ENCODE measurements around the gene CNN2. TPM values are rescaled to one million over a fixed set of nuclear protein-coding genes. Genes with fewer than 3 reads are reported as not detected.
A peak's percentile ranks its signal among the peaks of the same experiment; 100 is the strongest.
"Not testable (repeated sequence)": the region's sequence is repeated elsewhere in the genome, so short reads cannot be mapped to it uniquely, and the experiment has no call there.

CNN2 gene
- total and polyA plus RNA-seq, 4 donors: 26.3 to 43.4 (median 38.0) TPM

- WGBS (ENCODE audit: insufficient coverage): 70% methylated on average over 24 of the region's 24 CpGs
- Histone ChIP-seq H3K4me1 (ENCODE audit: control insufficient read depth, insufficient read depth, low read length) (peaks cover 61% of the 10 kb centered on the region), H3K9me3 (ENCODE audit: control insufficient read depth, insufficient read depth, low read length) (no peaks in the 10 kb centered on the region), H3K4me3 (ENCODE audit: low read depth, low read length) (no peak overlapping the region), H3K27me3 (ENCODE audit: control insufficient read depth, insufficient read depth, low read length) (no peaks in the 10 kb centered on the region), H3K36me3 (ENCODE audit: control insufficient read depth, insufficient read depth, low read length) (peaks cover 75% of the 10 kb centered on the region), H3K27ac (ENCODE audit: low read depth, low read length) (no peak overlapping the region)
- no peak for DNase-seq (ENCODE audit: low read depth in 4 of 6, low spot score in 6 of 6)
Measured at GRCh38 chr19:1017115-1017905, 9.1 kb upstream of the CNN2 start.

- Histone ChIP-seq H3K27me3 (ENCODE audit: control insufficient read depth, insufficient read depth, low read length) (no peaks in the 10 kb centered on the region), H3K4me3 (ENCODE audit: low read depth, low read length) (no peak overlapping the region), H3K4me1 (ENCODE audit: control insufficient read depth, insufficient read depth, low read length) (peaks cover 61% of the 10 kb centered on the region), H3K36me3 (ENCODE audit: control insufficient read depth, insufficient read depth, low read length) (peaks cover 69% of the 10 kb centered on the region), H3K27ac (ENCODE audit: low read depth, low read length) (no peak overlapping the region), H3K9me3 (ENCODE audit: control insufficient read depth, insufficient read depth, low read length) (no peaks in the 10 kb centered on the region)
- 93% methylated on average over 7 of the region's 9 CpGs for WGBS (ENCODE audit: insufficient coverage)
- DNase-seq (ENCODE audit: low read depth in 4 of 6, low spot score in 6 of 6): no peak
Measured at GRCh38 chr19:1017906-1018305, 8.5 kb upstream of the CNN2 start.

GRCh38 chr19:1018393-1018792 is 8.0 kb upstream of the CNN2 start:
- no peaks in the 10 kb centered on the region for H3K27me3 ChIP-seq (ENCODE audit: control insufficient read depth, insufficient read depth, low read length)
- H3K4me1 ChIP-seq (ENCODE audit: control insufficient read depth, insufficient read depth, low read length): peaks cover 61% of the 10 kb centered on the region
- no peak overlapping the region for H3K27ac ChIP-seq (ENCODE audit: low read depth, low read length)
- DNase-seq (ENCODE audit: low read depth in 4 of 6, low spot score in 6 of 6): no peak
- no peak overlapping the region for H3K4me3 ChIP-seq (ENCODE audit: low read depth, low read length)
- no peaks in the 10 kb centered on the region for H3K9me3 ChIP-seq (ENCODE audit: control insufficient read depth, insufficient read depth, low read length)
- peaks cover 64% of the 10 kb centered on the region for H3K36me3 ChIP-seq (ENCODE audit: control insufficient read depth, insufficient read depth, low read length)
- WGBS (ENCODE audit: insufficient coverage): 83% methylated on average over 3 of the region's 5 CpGs

GRCh38 chr19:1018932-1019615 is 7.3 kb upstream of the CNN2 start:
- no peak overlapping the region for H3K27ac ChIP-seq (ENCODE audit: low read depth, low read length)
- WGBS (ENCODE audit: insufficient coverage): 71% methylated on average over 15 of the region's 17 CpGs
- peaks cover 61% of the 10 kb centered on the region for H3K4me1 ChIP-seq (ENCODE audit: control insufficient read depth, insufficient read depth, low read length)
- no peak overlapping the region for H3K4me3 ChIP-seq (ENCODE audit: low read depth, low read length)
- no peaks in the 10 kb centered on the region for H3K9me3 ChIP-seq (ENCODE audit: control insufficient read depth, insufficient read depth, low read length)
- H3K27me3 ChIP-seq (ENCODE audit: control insufficient read depth, insufficient read depth, low read length): no peaks in the 10 kb centered on the region
- H3K36me3 ChIP-seq (ENCODE audit: control insufficient read depth, insufficient read depth, low read length): peaks cover 58% of the 10 kb centered on the region
- no peak for DNase-seq (ENCODE audit: low read depth in 4 of 6, low spot score in 6 of 6)

GRCh38 chr19:1019616-1019961 is 6.8 kb upstream of the CNN2 start:
- Histone ChIP-seq H3K27ac (ENCODE audit: low read depth, low read length) (no peak overlapping the region), H3K4me1 (ENCODE audit: control insufficient read depth, insufficient read depth, low read length) (peaks cover 61% of the 10 kb centered on the region), H3K4me3 (ENCODE audit: low read depth, low read length) (peak overlapping the region; percentile 83), H3K36me3 (ENCODE audit: control insufficient read depth, insufficient read depth, low read length) (peaks cover 52% of the 10 kb centered on the region), H3K27me3 (ENCODE audit: control insufficient read depth, insufficient read depth, low read length) (no peaks in the 10 kb centered on the region), H3K9me3 (ENCODE audit: control insufficient read depth, insufficient read depth, low read length) (no peaks in the 10 kb centered on the region)
- DNase-seq (ENCODE audit: low read depth in 4 of 6, low spot score in 6 of 6): no peak
- 75% methylated on average over 17 of the region's 18 CpGs for WGBS (ENCODE audit: insufficient coverage)

GRCh38 chr19:1019980-1020867 is 6.2 kb upstream of the CNN2 start:
- peaks cover 57% of the 10 kb centered on the region for H3K4me1 ChIP-seq (ENCODE audit: control insufficient read depth, insufficient read depth, low read length)
- no peaks in the 10 kb centered on the region for H3K9me3 ChIP-seq (ENCODE audit: control insufficient read depth, insufficient read depth, low read length)
- peaks cover 46% of the 10 kb centered on the region for H3K36me3 ChIP-seq (ENCODE audit: control insufficient read depth, insufficient read depth, low read length)
- H3K27me3 ChIP-seq (ENCODE audit: control insufficient read depth, insufficient read depth, low read length): no peaks in the 10 kb centered on the region
- 4% methylated on average over 59 of the region's 60 CpGs for WGBS (ENCODE audit: insufficient coverage)
- H3K4me3 ChIP-seq (ENCODE audit: low read depth, low read length): peak overlapping the region; percentile 83
- peak overlapping the region; percentile 40 for H3K27ac ChIP-seq (ENCODE audit: low read depth, low read length)
- DNase-seq (ENCODE audit: low read depth in 4 of 6, low spot score in 6 of 6): no peak

- under 1% methylated on average over 53 of the region's 68 CpGs for WGBS (ENCODE audit: insufficient coverage)
- Histone ChIP-seq H3K9me3 (ENCODE audit: control insufficient read depth, insufficient read depth, low read length) (no peaks in the 10 kb centered on the region), H3K4me1 (ENCODE audit: control insufficient read depth, insufficient read depth, low read length) (peaks cover 53% of the 10 kb centered on the region), H3K36me3 (ENCODE audit: control insufficient read depth, insufficient read depth, low read length) (peaks cover 39% of the 10 kb centered on the region), H3K27me3 (ENCODE audit: control insufficient read depth, insufficient read depth, low read length) (peaks cover 4% of the 10 kb centered on the region), H3K27ac (ENCODE audit: low read depth, low read length) (peak within 1 kb of the TSS; percentile 95), H3K4me3 (ENCODE audit: low read depth, low read length) (peak within 1 kb of the TSS; percentile 83)
- peak; percentile 96 to 99 (median 98) for DNase-seq (ENCODE audit: low read depth in 4 of 6, low spot score in 6 of 6)
Measured at GRCh38 chr19:1020868-1021425, 5.5 kb upstream of the CNN2 start, which contains the start of gene TMEM259. Gene TMEM259, minus strand, starts transcription at chr19:1021123. Its CDS starts 127 bp downstream, at chr19:1020996.

GRCh38 chr19:1023883-1024188 is 2.6 kb upstream of the CNN2 start:
- not testable (repeated sequence) for H3K9me3 ChIP-seq (ENCODE audit: control insufficient read depth, insufficient read depth, low read length); DNase-seq (ENCODE audit: low read depth in 4 of 6, low spot score in 6 of 6); H3K27ac ChIP-seq (ENCODE audit: low read depth, low read length); H3K4me3 ChIP-seq (ENCODE audit: low read depth, low read length)
- peaks cover 53% of the 10 kb centered on the region for H3K4me1 ChIP-seq (ENCODE audit: control insufficient read depth, insufficient read depth, low read length)
- peaks cover 22% of the 10 kb centered on the region for H3K27me3 ChIP-seq (ENCODE audit: control insufficient read depth, insufficient read depth, low read length)
- WGBS (ENCODE audit: insufficient coverage): 100% methylated on average over 3 of the region's 5 CpGs
- peaks cover 16% of the 10 kb centered on the region for H3K36me3 ChIP-seq (ENCODE audit: control insufficient read depth, insufficient read depth, low read length)

GRCh38 chr19:1025080-1025479 is 1.3 kb upstream of the CNN2 start:
- 83% methylated on average over 1 of the region's 6 CpGs for WGBS (ENCODE audit: insufficient coverage)
- not testable (repeated sequence) for H3K27ac ChIP-seq (ENCODE audit: low read depth, low read length); H3K4me3 ChIP-seq (ENCODE audit: low read depth, low read length); H3K9me3 ChIP-seq (ENCODE audit: control insufficient read depth, insufficient read depth, low read length); H3K36me3 ChIP-seq (ENCODE audit: control insufficient read depth, insufficient read depth, low read length); DNase-seq (ENCODE audit: low read depth in 4 of 6, low spot score in 6 of 6)
- Histone ChIP-seq H3K27me3 (ENCODE audit: control insufficient read depth, insufficient read depth, low read length) (peaks cover 22% of the 10 kb centered on the region), H3K4me1 (ENCODE audit: control insufficient read depth, insufficient read depth, low read length) (peaks cover 41% of the 10 kb centered on the region)
